Measurements from ENCODE around the gene SALL2.
"Not testable (repeated sequence)": the region's sequence is repeated elsewhere in the genome, so short reads cannot be mapped to it uniquely, and the experiment has no call there.

The SALL2 gene

DNA sequence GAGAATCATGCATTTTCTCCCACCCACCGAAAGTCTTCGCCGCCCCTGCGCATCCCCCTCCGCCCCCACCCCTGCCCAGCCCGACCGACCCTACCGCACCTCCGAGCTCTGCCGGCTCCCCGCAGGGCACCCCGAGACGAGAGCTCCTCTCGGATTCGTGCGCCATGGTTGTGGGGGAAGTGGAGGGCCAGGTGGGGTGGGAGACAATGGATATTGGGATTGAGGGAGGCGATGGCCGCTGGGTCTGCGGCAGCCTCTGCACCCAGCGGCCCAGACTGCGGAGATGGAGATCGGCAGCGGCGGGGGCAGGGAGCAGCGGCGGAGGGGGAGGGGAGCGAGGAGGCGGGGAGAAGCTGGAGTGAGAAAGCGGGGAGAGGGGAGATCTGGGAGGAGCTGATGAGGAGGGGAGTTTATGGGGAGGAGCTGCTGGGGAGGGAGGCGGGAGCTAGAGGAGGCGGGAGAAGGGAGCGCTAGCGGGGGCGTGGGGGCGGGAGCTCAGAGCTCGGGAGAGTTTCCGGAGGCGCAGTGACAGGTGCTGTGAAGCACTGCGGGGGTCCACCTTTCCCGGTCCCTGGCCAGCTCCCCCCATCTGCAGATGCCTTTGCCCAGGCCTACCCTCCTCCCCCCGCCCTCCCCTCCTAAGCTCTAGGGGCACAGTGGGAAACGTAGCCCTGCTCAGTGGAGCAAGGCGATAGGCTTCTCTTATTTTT is at the start of gene SALL2:
Gene SALL2, minus strand, starts transcription at position 385 of the 710 bp plus-strand sequence. Its CDS starts 219 bp downstream, at position 166.
- peak; percentile 55 to 66 for DNase-seq (ENCODE audit: low read depth in 2 of 2)

DNA sequence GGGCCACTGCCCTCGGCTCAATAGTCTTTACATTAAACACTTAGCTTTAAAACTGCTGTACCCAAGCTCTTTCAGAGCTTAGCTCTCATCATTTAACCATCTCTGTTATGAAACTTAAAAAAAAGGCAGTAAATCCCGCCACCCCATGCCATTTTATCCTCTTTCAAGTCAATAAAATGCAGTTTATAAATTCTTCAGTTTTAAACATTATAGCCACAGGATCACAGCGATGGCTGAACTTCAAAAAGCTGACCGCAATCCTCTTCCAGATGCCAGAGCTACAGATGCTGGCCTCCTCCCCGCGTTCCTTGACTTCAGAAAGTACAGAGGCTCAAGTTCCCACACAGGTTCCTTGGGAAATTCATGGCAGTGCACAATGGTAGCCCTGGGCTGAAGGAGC is 49.5 kb upstream of the SALL2 start:
- DNase-seq (ENCODE audit: low read depth in 2 of 2), result no peak

DNA sequence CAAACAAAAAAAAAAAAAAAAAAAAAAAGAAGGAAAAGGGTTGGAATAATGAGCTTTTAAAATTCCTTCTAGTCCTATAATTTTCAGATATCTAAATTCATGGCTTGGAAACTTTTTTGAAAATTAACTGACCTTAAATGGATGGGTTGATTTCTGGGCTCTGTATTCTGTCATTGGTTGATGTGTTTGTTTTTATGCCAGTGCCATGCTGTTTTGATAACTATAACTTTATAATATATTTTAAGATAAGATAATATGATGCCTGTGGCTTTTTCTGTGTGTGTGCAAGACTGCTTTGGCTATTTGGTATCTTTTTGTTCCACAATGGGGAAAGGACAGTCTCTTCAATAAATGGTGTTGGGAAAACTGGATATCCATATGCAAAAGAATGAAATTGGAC is 46.5 kb upstream of the SALL2 start:
- no peak for DNase-seq (ENCODE audit: low read depth in 2 of 2)

DNA sequence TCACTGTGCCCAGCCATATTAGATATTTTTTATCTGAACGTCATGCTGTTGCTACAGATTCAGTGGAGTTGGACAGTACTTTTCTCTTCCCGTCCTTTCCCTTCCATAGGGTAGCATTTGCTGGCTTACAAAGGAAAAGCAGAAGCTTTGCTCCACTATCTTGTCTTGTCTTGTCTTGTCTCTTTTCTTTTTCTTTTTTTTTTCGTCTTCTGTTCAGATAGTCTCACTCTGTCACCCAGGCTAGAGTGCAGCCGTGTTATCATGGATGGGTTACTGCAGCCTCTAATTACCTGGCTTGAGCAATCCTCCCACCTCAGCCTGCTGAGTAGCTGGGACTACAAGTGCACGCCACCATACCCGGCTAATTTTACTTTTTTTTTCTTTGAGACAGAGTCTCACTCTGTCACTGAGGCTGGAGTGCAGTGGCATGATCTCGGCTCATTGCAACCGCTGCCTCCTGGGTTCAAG is 32.6 kb upstream of the SALL2 start:
- no peak for DNase-seq (ENCODE audit: low read depth in 2 of 2)

DNA sequence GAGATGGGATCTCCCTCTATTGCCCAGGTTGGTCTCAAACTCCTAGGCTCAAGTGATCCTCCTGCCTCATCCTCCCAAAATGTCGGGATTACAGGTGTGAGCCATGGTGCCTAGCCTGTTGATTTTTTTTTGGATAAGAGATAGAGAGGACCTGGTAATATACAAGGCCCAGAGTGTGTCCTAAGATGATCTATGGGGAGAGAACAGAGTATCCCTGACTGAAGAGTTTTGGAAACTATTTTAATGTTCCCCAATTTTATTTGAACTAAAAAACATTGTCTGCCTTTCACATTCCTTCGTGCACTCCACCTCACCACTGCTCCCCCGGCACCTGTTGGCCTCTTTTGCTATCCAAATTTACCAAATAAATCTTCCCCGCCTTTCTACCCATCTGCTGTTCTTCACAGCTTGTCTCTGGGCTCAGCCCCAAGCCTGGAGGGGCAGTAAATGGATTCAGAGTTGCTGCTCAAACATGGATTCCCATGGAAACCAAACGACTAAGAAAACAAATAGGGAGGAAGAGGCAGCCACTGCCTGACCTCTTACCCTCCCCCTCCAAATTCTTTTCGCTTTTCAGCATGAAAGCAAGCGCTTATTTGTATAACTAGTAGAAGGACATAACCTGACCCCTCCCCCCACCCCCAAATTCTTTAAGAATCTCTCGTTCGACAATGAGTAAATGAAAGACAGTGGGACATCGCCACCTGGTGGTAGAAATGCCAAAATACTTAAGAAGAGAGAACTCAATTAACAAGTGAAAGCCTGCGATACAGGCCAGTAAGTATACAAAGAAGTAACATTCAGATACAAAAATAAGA is 31.1 kb upstream of the SALL2 start:
- peak; percentile 59 to 71 for DNase-seq (ENCODE audit: low read depth in 2 of 2)

DNA sequence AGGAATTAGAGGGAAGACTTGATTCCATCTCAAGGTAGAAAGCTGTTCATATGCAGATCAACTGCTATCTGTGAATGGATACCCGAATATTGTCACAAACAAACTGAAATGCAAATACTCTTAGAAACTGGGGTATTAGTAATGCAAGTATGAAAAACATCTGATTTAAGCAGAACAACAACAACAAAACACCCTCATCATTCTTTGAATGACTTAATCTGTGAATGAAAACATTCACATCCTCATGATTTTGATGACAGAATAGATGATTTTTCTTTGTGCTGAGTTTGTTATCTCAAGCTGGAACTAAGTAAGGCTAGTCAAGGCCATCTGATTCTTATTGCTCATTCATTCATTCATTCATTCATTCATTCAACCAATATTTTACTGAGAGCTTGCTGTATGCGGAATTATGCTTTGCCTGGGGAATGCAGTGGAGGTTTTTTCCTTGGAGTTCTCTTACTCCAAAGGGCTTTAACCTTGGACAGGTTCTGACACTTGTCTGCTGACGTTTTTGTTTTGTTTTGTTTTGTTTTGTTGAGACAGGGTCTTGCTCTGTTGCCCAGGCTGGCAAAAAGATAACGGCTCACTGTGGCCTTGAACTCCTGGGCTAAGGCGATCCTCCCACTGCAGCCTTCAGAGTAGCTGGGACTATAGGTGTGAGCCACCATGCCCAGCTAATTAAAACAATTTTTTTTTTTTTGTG is 30.4 kb upstream of the SALL2 start:
- DNase-seq (ENCODE audit: low read depth in 2 of 2), result no peak

DNA sequence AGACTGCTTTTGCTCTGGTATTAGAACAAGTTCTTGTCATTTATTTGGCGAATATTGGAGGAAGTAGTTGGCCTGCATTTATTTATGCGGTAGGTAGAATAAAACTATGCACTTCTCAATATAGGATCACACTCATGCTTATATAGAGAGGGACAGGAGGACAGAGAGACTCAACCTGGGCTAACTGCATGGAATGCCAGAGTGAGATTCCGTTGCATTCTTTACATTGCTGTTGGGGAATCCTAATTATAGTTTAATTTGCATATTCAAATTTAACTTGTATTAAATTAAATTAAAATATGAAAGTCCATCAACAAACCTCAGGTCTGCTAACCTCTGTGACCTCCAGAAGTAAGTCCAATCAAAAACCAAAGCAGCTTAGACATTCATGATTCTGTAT is 27.1 kb upstream of the SALL2 start:
- DNase-seq (ENCODE audit: low read depth in 2 of 2), result no peak

DNA sequence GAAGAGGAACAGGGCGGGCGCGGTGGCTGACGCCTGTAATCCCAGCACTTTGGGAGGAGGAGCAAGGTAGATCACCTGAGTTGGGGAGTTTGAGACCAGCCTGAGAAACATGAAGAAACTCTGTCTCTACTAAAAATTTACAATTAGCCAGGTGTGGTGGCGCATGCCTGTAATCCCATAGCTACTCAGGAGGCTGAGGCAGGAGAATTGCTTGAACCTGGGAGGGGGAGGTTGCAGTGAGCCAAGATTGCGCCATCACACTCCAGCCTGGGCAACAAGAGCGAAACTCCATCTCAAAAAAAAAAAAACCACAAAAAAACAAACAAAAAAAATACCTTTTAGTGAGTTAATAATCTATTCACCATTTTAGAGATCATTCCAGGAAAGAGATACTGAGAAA is 18.4 kb upstream of the SALL2 start:
- not testable (repeated sequence) for DNase-seq (ENCODE audit: low read depth in 2 of 2)

DNA sequence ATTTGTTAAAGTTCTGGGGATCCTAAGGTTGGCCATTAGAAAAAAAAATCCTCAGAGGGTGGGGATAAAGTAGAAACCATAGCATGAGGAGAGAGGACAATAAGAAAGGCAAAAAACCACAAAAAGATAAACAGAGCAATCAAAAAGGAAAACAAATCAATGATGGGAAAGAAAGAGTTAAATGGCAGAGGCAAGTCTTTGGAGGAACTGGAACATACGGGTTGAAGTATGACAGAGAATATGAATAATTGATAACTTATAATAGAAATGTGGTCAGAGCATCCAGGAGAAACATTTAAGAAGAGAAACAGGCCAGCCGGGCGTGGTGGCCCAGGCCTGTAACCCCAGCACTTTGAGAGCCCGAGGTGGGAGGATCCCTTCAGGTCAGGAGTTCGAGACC is 17.8 kb upstream of the SALL2 start:
- DNase-seq (ENCODE audit: low read depth in 2 of 2), result no peak

DNA sequence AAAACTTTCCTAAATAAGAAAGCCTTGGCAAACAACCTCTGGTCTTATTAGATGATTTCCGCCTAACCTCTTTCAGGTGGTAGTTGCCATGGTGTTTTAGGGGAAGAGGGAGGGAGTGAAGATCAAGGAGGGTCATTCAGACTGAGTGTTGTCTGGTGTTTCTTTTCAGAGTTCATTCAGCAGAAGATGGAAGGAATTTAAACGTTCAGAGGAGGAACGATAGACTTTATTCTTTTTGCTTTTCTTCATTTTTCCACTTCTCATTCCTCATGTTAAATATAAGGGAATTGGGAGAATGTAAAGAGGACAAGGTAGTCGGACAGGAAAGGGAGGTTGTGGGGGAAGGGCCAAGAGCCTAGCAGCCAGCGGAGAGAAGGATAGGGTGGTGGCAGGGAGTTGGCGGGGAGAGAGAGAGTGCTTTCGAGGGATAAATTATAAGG is 17.4 kb upstream of the SALL2 start:
- DNase-seq (ENCODE audit: low read depth in 2 of 2), result no peak

DNA sequence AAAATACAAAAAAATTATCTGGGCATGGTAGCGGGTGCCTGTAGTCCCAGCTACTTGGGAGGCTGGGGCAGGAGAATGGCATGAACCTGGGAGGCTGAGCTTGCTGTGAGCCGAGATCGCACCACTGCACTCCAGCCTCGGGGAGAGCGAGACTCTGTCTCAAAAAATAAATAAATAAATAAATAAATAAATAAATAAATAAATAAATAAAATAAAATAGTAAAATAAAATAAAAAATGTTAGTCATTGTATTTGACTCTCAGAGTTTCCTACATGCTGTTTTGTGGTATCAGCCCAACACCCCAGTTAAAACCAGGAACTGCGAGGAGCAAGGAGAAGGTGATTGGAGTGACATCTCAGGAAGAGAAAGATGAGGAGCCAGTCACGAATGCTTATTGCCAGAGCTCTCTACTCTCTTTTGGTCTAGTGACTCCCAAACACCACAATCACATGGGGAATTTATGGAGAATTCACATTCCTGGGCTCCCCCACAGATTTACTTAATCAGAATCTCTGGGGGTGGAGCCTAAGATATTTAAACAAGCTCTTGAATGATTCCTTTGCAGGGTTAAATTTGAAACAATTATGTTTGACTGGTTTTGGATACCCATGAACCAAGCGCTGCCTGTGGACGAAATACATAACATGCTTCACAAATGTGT is 15.4 kb upstream of the SALL2 start:
- no peak for DNase-seq (ENCODE audit: low read depth in 2 of 2)

DNA sequence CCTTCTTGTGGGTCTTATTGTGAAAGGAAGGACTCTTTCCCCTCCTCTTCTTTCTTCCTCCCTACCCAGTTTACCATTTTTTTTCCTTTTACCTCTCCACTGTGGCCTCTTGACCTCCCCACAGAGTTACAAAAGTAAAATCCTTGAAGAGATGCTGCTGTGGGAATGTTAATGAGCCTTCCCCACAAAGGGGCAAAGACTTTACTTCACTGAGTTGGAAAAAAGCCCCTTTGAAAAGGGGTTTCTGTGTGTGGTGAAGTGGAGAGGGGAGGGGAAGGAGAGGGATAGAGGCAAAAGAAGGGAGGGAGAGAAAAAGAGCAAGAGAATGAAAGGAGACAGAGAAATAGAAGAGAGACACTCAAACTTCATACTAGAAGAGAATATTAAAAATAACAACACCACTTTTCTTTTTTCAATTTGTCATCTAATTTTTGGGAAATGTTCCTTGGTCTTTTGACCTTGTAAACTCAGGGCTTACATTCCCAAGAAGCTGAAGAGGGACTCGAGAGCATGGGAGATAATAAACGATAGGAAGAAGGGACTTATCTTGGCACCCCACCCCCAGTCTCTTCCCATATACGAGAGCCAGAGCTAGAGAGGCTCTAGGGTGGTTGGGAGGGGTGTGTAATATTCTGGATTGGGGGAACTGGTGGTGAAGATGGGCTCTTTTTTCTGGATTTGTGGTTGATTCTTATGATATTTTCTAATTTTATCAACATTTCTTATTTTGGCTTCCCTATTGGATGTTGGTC is 13.2 kb upstream of the SALL2 start:
- DNase-seq (ENCODE audit: low read depth in 2 of 2), result no peak

DNA sequence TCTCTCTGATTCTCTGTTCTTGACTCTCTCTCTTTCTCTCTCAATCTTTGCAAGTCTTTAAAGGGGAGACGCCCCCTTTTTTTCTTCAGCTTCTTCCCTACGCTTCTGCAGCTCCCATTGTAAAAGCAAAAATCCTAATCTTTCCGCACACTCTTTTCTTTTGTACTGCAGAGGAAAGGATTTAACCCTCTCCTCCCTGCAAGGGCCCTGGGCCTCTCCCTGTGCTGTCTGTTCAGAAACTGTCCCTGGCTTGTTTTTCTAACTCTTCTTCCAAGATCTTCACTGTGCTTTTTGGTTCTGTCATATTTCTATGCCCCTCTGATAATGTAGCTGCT is 10.9 kb upstream of the SALL2 start:
- DNase-seq (ENCODE audit: low read depth in 2 of 2), result no peak

DNA sequence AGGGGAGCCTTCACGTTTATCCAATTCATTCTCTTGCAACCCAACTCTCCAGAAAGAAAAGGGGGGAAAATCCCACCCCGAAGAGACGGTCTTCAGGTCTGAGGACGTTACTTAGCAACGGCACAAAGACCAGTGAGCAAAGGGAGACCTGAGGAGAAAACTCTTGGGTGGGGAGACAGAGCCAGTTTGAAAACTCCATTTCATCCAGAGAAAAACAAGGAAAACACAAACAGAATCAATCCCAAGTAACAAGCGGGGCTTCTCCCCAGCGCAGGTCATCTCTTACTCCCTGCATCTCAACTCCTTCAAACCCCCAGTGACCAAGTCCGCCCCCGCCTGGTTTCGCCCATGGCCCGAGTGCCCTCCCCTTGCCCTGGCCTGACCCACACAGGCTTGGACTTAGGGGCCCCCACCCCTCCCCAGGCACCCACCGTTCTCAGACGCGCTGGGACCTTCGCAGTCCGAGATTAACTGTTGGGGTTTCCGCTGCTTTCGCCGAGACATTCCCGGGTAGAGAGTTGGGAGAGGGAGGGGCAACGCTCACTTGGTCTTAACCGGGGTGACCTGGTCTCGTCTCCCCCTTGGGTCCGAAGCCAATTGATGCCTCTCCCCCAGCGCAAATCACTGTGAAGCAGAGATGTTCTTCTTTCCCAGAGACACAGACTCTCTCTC is 10.4 kb upstream of the SALL2 start:
- no peak for DNase-seq (ENCODE audit: low read depth in 2 of 2)

DNA sequence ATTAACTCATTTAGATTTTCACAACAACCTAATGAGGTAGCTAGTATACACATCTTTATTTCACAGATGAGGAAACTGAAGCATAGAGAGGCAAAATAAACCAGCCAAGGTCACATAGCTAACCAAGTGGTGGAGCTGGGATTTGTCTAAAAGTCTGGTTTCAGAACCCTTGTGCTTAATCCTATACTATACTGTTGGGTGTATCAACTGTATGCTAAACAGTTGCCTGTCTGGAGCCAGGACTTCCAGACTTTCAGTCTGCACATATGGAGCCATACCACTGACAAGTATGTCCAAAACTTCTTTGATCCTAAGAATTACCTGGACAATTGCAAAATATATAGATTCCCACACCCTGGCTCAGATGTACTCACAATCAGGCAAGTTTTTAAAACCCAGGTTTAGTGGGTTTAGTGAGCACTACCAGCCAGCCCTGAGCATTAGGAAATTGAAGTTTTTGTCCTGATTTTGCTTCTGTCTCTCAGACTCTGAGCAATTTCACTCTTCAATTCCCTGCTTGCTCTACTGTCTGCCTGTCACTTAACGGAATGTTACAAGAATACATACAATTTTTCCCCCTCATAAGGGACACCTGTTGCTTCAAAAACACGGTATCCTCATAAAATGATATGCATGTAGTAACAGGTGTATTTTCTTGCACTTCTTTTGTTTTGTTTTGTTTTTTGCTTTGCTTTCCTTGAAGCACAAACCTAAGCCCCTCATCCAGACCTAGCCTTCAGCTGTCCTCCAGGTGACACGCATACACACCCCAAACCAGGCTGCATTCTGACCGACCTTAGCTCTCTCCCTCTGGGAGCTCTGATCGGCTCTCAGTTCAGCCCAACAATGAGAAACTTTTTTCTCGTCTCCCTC is 9.6 kb upstream of the SALL2 start:
- DNase-seq (ENCODE audit: low read depth in 2 of 2), result no peak

DNA sequence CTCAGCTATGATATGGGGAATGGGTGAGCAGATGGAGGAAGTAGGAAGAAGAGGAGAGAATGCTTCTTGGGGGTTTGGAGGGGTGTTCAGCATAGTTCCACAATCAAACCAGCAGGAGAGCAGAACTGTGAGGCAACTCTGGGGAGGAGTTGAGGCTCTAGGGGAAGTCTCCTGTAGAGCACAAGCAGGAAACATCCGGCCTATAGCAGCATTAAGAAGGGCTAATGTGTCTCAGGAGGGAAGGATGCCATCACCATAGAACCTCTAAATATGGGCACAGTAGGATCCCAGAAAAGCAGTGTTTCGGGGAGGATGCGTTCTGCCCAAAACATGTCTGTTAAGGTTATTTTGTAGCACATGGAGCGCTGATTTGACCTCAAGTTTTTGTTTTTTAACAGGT is 8.4 kb upstream of the SALL2 start:
- no peak for DNase-seq (ENCODE audit: low read depth in 2 of 2)

DNA sequence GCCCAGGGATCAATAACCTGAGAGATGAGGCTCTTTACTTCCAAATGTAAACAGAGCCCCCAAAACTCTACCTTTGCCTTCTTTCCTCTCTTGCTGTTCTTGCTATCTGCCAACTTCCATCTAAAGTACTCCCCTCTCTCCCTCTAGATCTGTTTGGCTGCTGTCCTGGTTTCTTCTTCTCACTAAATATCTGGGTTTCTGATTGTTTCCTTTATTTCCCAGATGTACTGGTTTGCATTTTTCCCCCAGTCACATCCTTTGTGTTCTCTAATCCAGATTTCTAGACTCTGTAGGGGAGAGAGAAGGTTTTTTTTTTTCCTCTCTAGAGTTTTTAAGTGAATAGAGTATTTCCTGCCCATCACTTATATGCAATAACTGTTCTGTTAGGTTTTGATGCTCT is 7.1 kb upstream of the SALL2 start:
- no peak for DNase-seq (ENCODE audit: low read depth in 2 of 2)

DNA sequence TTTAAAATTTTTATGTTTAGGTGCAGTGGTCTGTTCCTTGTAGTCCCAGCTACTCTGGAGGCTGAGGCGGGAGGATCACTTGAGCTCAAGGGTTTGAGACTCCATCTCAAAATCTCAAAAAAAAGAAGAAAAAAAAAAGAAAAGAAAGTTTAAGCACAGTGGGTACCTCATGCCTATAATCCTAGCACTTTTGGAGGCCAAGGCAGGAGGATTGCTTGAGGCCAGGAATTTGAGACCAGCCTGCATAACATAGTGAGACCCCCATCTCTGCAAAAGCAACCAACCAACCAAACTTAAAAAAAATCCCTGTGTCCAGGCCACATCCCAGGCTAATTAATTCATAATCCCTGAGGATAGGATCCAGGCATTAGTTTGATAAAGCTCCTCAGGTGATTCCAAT is 3.4 kb upstream of the SALL2 start:
- no peak for DNase-seq (ENCODE audit: low read depth in 2 of 2)

DNA sequence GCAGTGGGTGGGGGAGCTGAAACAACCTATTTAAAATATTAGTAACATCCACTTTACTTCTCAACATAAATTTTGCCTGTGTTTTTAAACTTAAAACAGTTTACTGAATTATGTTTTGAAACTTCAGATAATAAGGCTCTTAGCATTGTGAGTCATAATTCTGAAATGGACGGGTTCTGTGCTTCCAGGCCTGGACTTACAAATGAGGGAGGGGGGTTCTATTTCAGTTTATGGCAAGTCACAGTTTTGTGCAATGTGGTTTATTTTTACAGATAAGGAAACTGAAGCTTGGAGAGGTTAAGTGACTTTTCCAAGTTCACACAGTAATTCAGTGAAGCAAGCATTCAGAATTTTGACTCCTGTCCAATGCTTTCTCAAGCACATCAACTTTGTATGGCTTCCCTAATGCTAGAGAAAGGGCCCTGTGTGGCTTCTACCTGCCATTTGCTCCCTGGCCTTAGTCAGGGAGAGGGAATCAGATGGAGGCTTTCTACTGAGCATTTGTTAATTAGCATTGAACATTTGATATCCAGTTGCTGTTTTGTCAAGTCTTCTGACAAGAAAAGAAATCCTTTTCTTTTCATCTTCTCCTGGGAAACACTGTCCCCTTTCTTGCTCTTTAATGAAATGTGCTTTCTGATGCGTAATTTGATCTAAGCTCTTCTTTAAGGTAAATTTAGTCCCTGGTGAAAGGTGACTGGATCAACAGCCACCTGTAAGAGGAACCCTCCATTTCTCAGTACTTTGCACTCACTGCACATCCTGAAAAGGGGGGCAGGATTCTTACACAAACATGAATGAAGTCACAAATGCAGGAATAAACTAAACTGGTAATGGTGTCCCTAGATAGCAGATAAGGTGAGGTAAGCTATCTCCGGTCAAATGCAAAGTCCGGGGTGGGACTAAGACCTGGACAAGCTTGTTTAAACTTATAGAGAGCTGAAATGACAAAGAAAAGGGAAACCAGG is 2.5 kb upstream of the SALL2 start:
- no peak for DNase-seq (ENCODE audit: low read depth in 2 of 2)

Measured in activated CD4-positive, alpha-beta T cell treated with anti-CD3 and anti-CD28 coated beads for 24 hours (primary cell).